RKO (cell line): ENCODE data around the gene SNN.

Experiments
- DNase-seq: peaks from one replicate; pipeline ENCODE4 v3.0.0-alpha.2; 2016; ENCODE audit warnings: low spot score

The SNN gene

DNA sequence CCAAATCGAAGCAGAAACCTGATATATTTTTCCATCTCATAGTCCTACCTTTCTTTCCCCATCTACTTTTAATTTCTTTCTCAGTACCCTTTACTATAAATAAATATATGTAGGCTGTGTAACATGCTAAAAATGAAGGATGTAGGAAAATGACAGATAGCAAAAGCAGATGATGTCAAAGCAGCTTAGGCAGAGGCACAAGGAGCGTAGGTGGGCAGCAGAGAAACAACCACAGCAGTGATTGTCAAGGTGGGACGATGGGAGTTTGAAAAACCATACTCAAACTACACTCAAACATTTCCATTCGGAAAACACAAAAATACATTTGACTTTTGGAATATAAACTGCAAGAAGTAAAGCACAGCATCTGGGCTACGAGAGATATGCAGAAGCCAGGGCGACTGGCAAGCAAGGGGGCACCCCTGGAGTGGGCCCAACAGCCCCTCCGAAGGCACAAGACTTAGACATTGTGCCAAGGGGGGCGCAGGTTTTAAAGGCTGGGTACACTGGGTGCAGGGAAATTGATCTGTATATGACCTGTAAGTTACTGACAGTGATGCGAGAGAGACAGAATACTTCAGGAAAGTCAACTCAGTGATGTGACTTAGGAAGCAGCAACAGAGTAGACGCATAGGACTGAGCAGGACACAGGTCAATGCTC is 31.1 kb downstream of the SNN start:
- no peak for DNase-seq

GRCh38 chr16:11700264-11701029 is 32.2 kb downstream of the SNN start:
- DNase-seq, result no peak

DNA sequence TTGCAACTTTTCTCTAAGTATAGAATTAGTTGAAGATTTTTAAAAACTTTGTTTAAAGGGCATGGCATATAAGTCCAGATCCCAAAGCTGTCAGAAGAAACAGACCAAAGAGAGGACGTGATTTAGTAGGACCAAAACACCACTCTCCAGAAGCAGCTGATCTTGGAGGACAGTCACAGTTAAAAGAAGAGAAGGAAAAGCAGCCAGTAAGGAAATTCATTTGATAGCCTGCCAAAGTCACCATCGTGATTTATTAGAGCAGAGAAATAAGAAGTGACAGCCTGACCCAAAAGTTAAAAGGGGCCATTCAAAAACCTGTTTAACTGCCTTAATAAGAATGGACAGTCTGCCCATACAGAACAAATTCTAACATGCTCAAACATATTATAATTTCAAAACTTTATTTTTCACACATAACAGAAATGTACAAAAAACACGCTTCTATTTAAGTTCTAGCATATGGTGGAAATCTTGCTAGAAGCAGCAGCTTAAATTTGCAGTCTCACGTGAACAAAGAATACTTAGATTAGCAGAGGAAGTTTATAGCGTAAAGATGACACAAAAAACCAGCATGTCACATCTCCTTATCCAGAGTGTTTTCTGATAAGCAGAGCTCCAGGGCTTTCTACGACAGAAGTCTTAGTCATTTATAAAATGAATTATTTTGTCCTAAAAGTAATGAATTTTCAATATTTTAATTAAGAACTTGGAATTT is 37.2 kb downstream of the SNN start:
- DNase-seq, result no peak

GRCh38 chr16:11706180-11706742 is 38.0 kb downstream of the SNN start:
- no peak for DNase-seq

GRCh38 chr16:11707679-11708197 is 39.5 kb downstream of the SNN start:
- DNase-seq, result no peak

- no peak for DNase-seq
Measured at GRCh38 chr16:11708421-11708820, 40.2 kb downstream of the SNN start.

GRCh38 chr16:11711662-11712061 is 43.4 kb downstream of the SNN start:
- DNase-seq, result no peak

- DNase-seq, result no peak
Measured at GRCh38 chr16:11712122-11712521, 43.9 kb downstream of the SNN start.

GRCh38 chr16:11715246-11715947 is 47.1 kb downstream of the SNN start:
- DNase-seq, result no peak

- DNase-seq, result no peak
Measured at GRCh38 chr16:11716336-11716735, 48.1 kb downstream of the SNN start.

GRCh38 chr16:11717811-11718210 is 49.6 kb downstream of the SNN start:
- DNase-seq, result no peak

- no peak for DNase-seq
Measured at GRCh38 chr16:11719171-11719570, 50.9 kb downstream of the SNN start.

DNA sequence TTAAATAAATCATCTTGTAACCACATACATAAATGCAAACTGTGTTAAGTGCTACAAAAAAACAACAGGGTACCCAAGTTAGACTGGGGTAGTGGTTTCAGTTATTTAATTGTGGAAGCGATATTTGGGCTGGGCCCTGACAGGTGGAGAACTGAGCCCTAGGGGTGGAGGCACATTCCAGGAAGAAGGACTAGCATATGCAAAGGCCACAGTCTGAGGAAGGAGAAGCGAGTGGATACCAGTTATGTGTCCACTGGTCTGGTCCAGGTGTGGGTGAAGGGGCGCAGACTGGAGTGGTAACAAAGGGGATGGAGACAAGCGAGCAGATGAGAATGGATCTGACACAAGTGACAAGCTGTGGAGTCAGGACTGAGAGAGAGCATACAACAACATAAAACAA is 51.5 kb downstream of the SNN start:
- no peak for DNase-seq

GRCh38 chr16:11721781-11722467 is 53.7 kb downstream of the SNN start:
- DNase-seq, result no peak

- DNase-seq, result no peak
Measured at GRCh38 chr16:11722468-11722808, 54.2 kb downstream of the SNN start.

- DNase-seq, result no peak
Measured at GRCh38 chr16:11725457-11725856, 57.2 kb downstream of the SNN start.

DNA sequence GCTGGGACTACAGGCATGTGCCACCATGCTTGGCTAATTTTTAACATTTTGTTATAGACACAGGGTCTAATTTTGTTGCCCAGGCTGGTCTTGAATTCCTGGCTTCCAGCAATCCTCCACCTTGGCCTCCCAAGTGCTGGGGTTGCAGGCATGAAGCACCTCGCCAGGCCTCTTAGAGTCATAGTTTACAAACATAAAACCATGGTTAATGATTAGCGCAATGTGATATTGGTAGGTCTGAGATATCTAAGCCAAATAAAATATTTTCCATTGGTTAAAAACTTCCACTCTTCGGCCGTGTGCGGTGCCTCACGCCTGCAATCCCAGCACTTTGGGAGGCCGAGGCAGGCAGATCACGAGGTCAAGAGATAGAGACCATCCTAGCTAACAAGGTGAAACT is 57.8 kb downstream of the SNN start:
- no peak for DNase-seq

GRCh38 chr16:11727796-11728543 is 59.7 kb downstream of the SNN start:
- no peak for DNase-seq
